GM18520 (cell line): ENCODE data around the gene SLC4A2.

Experiments
- ATAC-seq: cut with Tn5 transposase; IDR thresholded peaks from one replicate; pipeline ENCODE4 v1.9.1; 2021; ENCODE audit not compliant: unreplicated experiment

SLC4A2 gene

DNA sequence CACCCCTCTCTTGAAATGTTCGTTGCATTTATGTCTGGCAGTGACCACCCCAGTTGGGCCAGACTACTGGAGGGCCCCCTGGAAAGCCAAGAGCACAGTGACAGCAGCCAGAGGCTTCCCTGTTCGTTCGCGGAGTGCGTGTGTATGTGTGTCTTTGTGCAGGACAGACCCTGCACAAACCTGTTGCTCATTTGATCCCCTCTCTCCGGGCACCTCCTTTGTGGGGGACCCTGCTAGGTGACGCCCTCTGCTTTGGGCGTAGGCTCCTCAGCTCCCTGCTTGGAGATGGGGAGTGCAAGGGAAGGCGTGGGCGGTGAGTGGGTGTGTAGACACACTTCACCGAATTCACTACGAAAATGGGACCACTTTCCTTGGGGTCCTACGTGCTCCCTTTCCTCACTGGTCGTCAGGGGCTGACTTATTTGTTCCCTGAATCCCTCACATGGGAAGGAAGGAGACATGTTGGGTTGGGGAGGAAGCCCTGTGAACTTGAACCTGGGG lies 65.6 kb downstream of the SLC4A2 start:
- ATAC-seq = no peak

DNA sequence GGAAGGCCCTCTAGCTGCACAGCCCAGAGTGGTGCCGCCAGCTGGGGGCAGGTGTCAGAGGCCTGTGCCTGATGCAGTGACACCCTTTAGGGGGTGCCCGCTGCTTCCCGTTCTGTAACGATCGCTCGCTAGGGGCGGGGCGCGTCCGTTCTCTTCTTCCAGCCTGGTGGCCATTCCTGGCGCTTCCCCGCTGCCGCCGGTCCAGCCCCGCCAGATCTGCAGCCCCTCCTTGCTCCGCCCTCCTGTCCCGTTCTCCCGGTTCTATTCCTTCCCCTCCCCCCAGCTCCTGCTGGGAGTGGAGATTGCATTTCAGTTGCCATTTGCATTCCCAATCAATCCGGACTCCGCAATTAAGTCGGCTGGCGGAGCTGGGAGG lies 66.1 kb downstream of the SLC4A2 start:
- no peak for ATAC-seq

DNA sequence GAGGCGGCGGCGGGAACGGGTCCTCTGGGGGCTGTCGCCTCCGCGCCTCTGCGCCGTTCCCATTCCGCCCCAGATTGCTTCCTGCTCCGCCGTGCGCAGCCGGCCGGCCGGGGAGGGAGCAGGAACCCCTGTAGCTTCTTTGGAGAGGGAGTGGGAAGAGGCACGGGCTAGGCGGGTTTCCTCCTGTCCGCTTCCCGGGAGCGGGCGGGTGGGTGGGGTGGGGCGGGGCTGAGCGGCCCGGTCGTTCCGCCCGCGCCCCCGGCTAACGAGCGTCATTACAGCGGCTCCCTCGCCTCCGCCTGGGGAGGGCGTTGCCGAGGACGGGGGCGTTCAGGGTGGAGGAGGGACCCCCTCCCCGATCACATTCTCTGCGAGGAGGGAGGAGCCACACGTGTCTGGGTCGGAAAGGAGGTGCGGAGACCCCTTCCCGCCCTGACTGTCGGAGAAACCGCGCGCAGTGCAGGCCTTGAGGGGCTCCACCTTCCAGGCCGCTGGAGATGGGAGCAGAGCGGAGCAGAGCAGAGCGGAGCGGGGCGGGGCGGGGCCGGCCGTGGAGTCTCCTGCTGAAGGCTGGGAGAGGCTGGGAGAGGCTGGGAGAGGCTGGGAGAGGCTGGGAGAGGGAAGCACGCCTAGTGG lies 66.6 kb downstream of the SLC4A2 start:
- ATAC-seq = no peak
